Measurements from ENCODE around the gene RACK1. TPM values are rescaled to one million over a fixed set of nuclear protein-coding genes. Genes with fewer than 3 reads are reported as not detected.
"Not testable (repeated sequence)": the region's sequence is repeated elsewhere in the genome, so short reads cannot be mapped to it uniquely, and the experiment has no call there.

The RACK1 gene
- total and polyA plus RNA-seq, 2 of the 8 experiments (the other 6 are each of a cell fraction or from before 2014, with no cell fraction given) = 2,589 to 7,971 TPM

- H3K23me2 ChIP-seq (ENCODE audit: low read depth, low read length); H3K4me3 ChIP-seq (ENCODE audit: extremely low read depth in 1 of 4, insufficient read depth in 2 of 4, low read depth in 3 of 4, low read length in 4 of 4); H2BK20ac ChIP-seq (ENCODE audit: low read length); H3K79me1 ChIP-seq (ENCODE audit: low read depth, low read length); H3K56ac ChIP-seq (replicated peaks; ENCODE audit: insufficient read length, low read depth, low read length); H4K5ac ChIP-seq (ENCODE audit: insufficient read length, low read depth, low read length); H2BK120ac ChIP-seq (replicated peaks; ENCODE audit: low read depth, low read length); H3K4ac ChIP-seq (replicated peaks; ENCODE audit: insufficient read length, low read depth, low read length); FAIRE-seq; H4K91ac ChIP-seq (replicated peaks; ENCODE audit: insufficient read length, low read length); H2BK5ac ChIP-seq (ENCODE audit: low read depth, low read length); H2AFZ ChIP-seq (ENCODE audit: low read length); H3K18ac ChIP-seq (ENCODE audit: extremely low read depth, low read length); CTCF ChIA-PET (ENCODE audit: partially characterized antibody); H4K8ac ChIP-seq (ENCODE audit: extremely low read depth, insufficient read depth, low read length); H3K14ac ChIP-seq (ENCODE audit: insufficient read length); DNase-seq (ENCODE audit: low read depth in 1 of 2, low spot score in 2 of 2); H4K20me1 ChIP-seq (replicated peaks in 1 of 2; ENCODE audit: control insufficient read depth in 1 of 2, insufficient read depth in 2 of 2, low read length in 2 of 2); H3K4me1 ChIP-seq (replicated peaks in 1 of 4; ENCODE audit: control insufficient read depth in 3 of 4, insufficient read depth in 4 of 4, low read length in 3 of 4); H3K4me2 ChIP-seq (ENCODE audit: insufficient read depth in 1 of 2, low read depth in 2 of 2, low read length in 2 of 2); H2AK5ac ChIP-seq (ENCODE audit: low read depth, low read length); H2BK15ac ChIP-seq (ENCODE audit: low read length); H3K27ac ChIP-seq (ENCODE audit: low read depth, low read length); H2BK12ac ChIP-seq (ENCODE audit: low read depth, low read length); H3K27me3 ChIP-seq (replicated peaks in 1 of 4; ENCODE audit: control insufficient read depth in 3 of 4, extremely low read depth in 1 of 4, insufficient read depth in 3 of 4, low read length in 3 of 4); H3K9me3 ChIP-seq (ENCODE audit: insufficient read depth in 2 of 2, low read depth in 1 of 2, low read length in 1 of 2); H3K23ac ChIP-seq (ENCODE audit: insufficient read length): not testable (repeated sequence)
- peaks cover 0 to 25% of the 10 kb centered on the region in 2 experiments; a peak in 3 of 4 replicates for H3K79me2 ChIP-seq (ENCODE audit: control insufficient read depth in 1 of 2, insufficient read depth in 2 of 2, low read length in 2 of 2)
- WGBS, 2 experiments (ENCODE audit: extremely low coverage in 1 of 2, insufficient coverage in 1 of 2, insufficient read length in 1 of 2, insufficient replicate concordance in 2 of 2, low coverage in 1 of 2, low lambda C conversion rate in 2 of 2, missing lambda C conversion rate in 1 of 2) = 100% methylated on average over 1 of the region's 1 CpG; no CpG with 5 or more reads in 1 of the 2 experiments
- POLR2A ChIA-PET (ENCODE audit: partially characterized antibody) = interaction anchor here (0.6 to 0.9 kb wide), 3 partner anchors 40 to 55 kb away, joined by 3 to 5 read pairs (median 3); no protein-coding TSS in a partner anchor
- H3K36me3 ChIP-seq (ENCODE audit: control insufficient read depth in 2 of 4, insufficient read depth in 4 of 4, low read length in 3 of 4) = peaks cover 2 to 19% (median 6%) of the 10 kb centered on the region in 4 experiments; a peak in 7 of 8 replicates
- peak overlapping the region in 1 of 4 experiments; percentile 8; a peak in 1 of 7 replicates for H3K9ac ChIP-seq (replicated peaks in 1 of 4; ENCODE audit: extremely low read depth in 1 of 4, low read depth in 3 of 4, low read length in 3 of 4)
Observed at GRCh38 chr5:181287331-181287730, 43.6 kb upstream of the RACK1 start.
